Urothelium cell line (cell line): ENCODE measurements around the gene MITD1.
"Not testable (repeated sequence)": the region's sequence is repeated elsewhere in the genome, so short reads cannot be mapped to it uniquely, and the experiment has no call there.

ENCODE experiments used
- DNase-seq: peaks from one replicate; pipeline ENCODE4 v3.0.0; 2011; ENCODE audit warnings: low spot score, mixed read lengths
- FAIRE-seq: peaks from 2 replicates; lab custom pipeline; 2011; peaks lifted over from hg19 to GRCh38; lab: Jason Lieb, UNC

Gene MITD1

GRCh38 chr2:99180755-99181623, at the start of gene MITD1, which contains the start of gene MRPL30:
Gene MITD1 (minus strand): TSS chr2:99181058. CDS start chr2:99180981, 77 bp downstream.
Gene MRPL30 (plus strand): TSS chr2:99181184. CDS start chr2:99186204, 5,020 bp downstream.
- DNase-seq (peak; percentile 95), FAIRE-seq (no peak)

GRCh38 chr2:99217929-99218501, 37.2 kb upstream of the MITD1 start:
- FAIRE-seq = no peak
- no peak for DNase-seq

GRCh38 chr2:99216096-99216495, 35.2 kb upstream of the MITD1 start:
- no peak for DNase-seq
- FAIRE-seq = no peak

- FAIRE-seq = no peak
- DNase-seq = no peak
Measured at GRCh38 chr2:99205491-99205890, 24.6 kb upstream of the MITD1 start.

GRCh38 chr2:99201959-99202678, 21.3 kb upstream of the MITD1 start:
- FAIRE-seq (no peak), DNase-seq (no peak)

GRCh38 chr2:99200076-99200800, 19.4 kb upstream of the MITD1 start:
- DNase-seq (no peak), FAIRE-seq (no peak)

GRCh38 chr2:99198103-99198841, 17.4 kb upstream of the MITD1 start:
- FAIRE-seq = no peak
- no peak for DNase-seq

- FAIRE-seq, DNase-seq: not testable (repeated sequence)
Measured at GRCh38 chr2:99192364-99192763, 11.5 kb upstream of the MITD1 start.

GRCh38 chr2:99190548-99190947, 9.7 kb upstream of the MITD1 start:
- DNase-seq (no peak), FAIRE-seq (no peak)

- no peak for FAIRE-seq
Measured at GRCh38 chr2:99188357-99188756, 7.5 kb upstream of the MITD1 start.

GRCh38 chr2:99187011-99187410, 6.2 kb upstream of the MITD1 start:
- FAIRE-seq (peak; percentile 46), DNase-seq (no peak)

More at GRCh38 chr2:99188357-99188756, 7.5 kb upstream of the MITD1 start:
- DNase-seq = no peak

- DNase-seq = no peak
- FAIRE-seq = no peak
Measured at GRCh38 chr2:99184811-99185210, 4.0 kb upstream of the MITD1 start.

GRCh38 chr2:99183025-99183424, 2.2 kb upstream of the MITD1 start:
- DNase-seq = no peak

GRCh38 chr2:99181624-99182000, 754 bp upstream of the MITD1 start:
- FAIRE-seq (no peak), DNase-seq (peak; percentile 19)

More at GRCh38 chr2:99183025-99183424, 2.2 kb upstream of the MITD1 start:
- no peak for FAIRE-seq

GRCh38 chr2:99171377-99172140, 9.3 kb downstream of the MITD1 start:
- DNase-seq (no peak), FAIRE-seq (no peak)

GRCh38 chr2:99169534-99169933, 11.3 kb downstream of the MITD1 start:
- FAIRE-seq (no peak), DNase-seq (no peak)

GRCh38 chr2:99166218-99166617, 14.6 kb downstream of the MITD1 start:
- no peak for DNase-seq
- FAIRE-seq = no peak

- FAIRE-seq (no peak), DNase-seq (no peak)
Measured at GRCh38 chr2:99159594-99159993, 21.3 kb downstream of the MITD1 start.

GRCh38 chr2:99158599-99158998, 22.3 kb downstream of the MITD1 start:
- DNase-seq (no peak), FAIRE-seq (no peak)
